AG10803 (cell line): ENCODE measurements around the gene SAT2.

ENCODE experiments used
- DNase-seq: peaks from one replicate; pipeline ENCODE4 v3.0.0; 2010; ENCODE audit warnings: low read depth
- H3K4me3 ChIP-seq: 2 replicates; pipeline ENCODE4 v1.5.1; 2011; ENCODE audit warnings: mild to moderate bottlenecking, low read length, control low read depth
- CTCF ChIP-seq: conservative IDR thresholded peaks from 2 replicates; pipeline ENCODE4 v1.5.1; 2011; ENCODE audit warnings: mild to moderate bottlenecking, low read length, control low read depth, inconsistent platforms

Gene SAT2

DNA sequence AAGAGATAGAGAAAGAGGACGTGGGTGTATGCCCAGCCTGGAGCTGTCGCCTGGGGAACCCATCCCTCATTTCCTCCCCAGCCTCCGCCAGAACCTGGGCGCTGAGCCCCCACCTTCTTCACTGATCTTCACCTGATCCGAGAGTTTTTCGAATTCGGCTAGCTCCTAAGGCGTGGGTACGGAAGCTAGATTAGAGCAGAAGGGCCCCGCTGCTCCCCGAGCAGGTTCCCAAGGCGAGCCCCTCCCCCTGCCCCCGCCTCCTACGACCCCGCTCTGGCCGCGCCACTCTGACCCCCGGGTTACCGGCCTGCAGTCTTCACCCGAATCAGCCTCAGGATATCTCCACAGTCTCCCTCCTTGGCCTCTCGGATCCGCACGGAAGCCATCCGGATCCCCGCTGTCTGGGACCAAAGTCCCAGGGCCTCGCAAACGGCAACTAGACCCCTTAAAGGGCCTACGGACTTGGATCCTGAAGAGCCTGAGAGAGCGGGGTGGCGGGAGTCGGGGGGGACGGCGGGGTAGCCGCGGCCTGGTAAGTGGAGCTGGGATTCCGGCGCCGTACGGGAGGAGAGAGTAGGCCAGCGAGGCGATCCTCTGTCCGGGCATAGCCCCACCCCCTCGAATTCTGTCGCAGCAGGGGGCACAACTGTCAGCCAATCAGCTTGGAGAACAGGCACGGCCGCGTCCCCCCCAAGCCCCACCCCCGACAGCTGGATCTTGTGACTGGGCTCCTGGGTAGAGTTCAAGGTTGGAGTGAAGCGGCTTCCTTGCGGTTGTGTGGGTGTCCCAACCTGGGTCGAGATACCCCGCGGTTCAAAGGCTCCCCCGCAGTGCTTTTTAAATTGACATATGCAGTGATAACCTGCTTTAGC is at the start of gene SAT2:
SAT2 (minus strand) TSS at position 572 of the 872 bp plus-strand sequence; CDS start at position 386, 186 bp downstream.
- no peak for TF ChIP-seq CTCF
- peak within 1 kb of the TSS; percentile 83 for H3K4me3 ChIP-seq
- DNase-seq = peak; percentile 93

GRCh38 chr17:7676533-7676932 is 48.9 kb upstream of the SAT2 start:
- no peak for TF ChIP-seq CTCF
- no peak for DNase-seq
- no peak overlapping the region for H3K4me3 ChIP-seq

- H3K4me3 ChIP-seq = no peak overlapping the region
- no peak for DNase-seq
- no peak for TF ChIP-seq CTCF
These were observed 47.3 kb upstream of the SAT2 start for GRCh38 chr17:7674934-7675333.

DNA sequence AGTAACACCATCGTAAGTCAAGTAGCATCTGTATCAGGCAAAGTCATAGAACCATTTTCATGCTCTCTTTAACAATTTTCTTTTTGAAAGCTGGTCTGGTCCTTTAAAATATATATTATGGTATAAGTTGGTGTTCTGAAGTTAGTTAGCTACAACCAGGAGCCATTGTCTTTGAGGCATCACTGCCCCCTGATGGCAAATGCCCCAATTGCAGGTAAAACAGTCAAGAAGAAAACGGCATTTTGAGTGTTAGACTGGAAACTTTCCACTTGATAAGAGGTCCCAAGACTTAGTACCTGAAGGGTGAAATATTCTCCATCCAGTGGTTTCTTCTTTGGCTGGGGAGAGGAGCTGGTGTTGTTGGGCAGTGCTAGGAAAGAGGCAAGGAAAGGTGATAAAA is 45.6 kb upstream of the SAT2 start:
- no peak overlapping the region for H3K4me3 ChIP-seq
- DNase-seq = no peak
- TF ChIP-seq CTCF = peak; percentile 49

GRCh38 chr17:7668482-7668881 is 40.9 kb upstream of the SAT2 start:
- no peak for DNase-seq
- H3K4me3 ChIP-seq = no peak overlapping the region
- no peak for TF ChIP-seq CTCF

DNA sequence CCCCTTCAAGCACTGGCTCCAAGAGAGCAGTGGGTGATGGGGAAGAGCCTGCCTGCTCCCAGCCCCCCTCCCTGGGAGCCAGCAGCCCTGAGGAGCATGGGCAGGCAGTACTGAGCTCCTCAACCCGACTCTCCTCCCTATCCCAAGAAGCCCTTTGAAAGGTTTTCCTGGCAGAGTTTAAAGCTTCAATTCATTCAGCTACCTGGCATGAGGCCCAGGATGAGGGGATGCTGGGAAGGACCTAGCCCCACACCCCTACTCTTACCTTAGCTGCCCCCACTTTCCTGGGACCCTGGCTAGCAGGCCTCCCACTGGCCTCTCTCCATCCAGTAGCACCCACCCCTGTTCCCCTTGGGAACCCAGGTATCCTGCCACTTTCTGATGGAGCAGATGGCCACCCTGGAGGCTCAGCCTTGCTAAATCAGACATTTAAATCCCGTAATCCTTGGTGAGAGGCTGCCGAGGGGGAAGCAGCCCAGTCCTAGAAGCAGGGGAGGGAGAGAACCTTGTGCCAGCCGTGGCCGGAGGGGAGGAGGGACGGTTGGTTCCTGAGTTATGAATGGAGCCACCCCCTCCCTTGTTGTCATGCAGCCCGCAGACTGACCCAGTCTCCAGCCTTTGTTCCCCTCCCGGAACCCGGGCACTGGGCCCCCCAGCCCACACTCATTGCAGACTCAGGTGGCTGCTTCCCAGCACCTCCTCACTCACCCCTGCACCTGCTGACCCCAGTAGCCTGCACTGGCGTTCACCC is 40.2 kb upstream of the SAT2 start:
- DNase-seq = no peak
- no peak overlapping the region for H3K4me3 ChIP-seq
- TF ChIP-seq CTCF = no peak
